GM19324 (cell line): ENCODE data around the gene MPHOSPH10.
A peak's percentile ranks its signal among the peaks of the same experiment; 100 is the strongest.
"Not testable (repeated sequence)": the region's sequence is repeated elsewhere in the genome, so short reads cannot be mapped to it uniquely, and the experiment has no call there.

Experiments used
- ATAC-seq: cut with Tn5 transposase; IDR thresholded peaks from one replicate; pipeline ENCODE4 v1.9.1; 2021; ENCODE audit warnings: mild to moderate bottlenecking, moderate library complexity; ENCODE audit not compliant: unreplicated experiment, low FRiP score

MPHOSPH10 gene, protein sequence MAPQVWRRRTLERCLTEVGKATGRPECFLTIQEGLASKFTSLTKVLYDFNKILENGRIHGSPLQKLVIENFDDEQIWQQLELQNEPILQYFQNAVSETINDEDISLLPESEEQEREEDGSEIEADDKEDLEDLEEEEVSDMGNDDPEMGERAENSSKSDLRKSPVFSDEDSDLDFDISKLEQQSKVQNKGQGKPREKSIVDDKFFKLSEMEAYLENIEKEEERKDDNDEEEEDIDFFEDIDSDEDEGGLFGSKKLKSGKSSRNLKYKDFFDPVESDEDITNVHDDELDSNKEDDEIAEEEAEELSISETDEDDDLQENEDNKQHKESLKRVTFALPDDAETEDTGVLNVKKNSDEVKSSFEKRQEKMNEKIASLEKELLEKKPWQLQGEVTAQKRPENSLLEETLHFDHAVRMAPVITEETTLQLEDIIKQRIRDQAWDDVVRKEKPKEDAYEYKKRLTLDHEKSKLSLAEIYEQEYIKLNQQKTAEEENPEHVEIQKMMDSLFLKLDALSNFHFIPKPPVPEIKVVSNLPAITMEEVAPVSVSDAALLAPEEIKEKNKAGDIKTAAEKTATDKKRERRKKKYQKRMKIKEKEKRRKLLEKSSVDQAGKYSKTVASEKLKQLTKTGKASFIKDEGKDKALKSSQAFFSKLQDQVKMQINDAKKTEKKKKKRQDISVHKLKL

DNA sequence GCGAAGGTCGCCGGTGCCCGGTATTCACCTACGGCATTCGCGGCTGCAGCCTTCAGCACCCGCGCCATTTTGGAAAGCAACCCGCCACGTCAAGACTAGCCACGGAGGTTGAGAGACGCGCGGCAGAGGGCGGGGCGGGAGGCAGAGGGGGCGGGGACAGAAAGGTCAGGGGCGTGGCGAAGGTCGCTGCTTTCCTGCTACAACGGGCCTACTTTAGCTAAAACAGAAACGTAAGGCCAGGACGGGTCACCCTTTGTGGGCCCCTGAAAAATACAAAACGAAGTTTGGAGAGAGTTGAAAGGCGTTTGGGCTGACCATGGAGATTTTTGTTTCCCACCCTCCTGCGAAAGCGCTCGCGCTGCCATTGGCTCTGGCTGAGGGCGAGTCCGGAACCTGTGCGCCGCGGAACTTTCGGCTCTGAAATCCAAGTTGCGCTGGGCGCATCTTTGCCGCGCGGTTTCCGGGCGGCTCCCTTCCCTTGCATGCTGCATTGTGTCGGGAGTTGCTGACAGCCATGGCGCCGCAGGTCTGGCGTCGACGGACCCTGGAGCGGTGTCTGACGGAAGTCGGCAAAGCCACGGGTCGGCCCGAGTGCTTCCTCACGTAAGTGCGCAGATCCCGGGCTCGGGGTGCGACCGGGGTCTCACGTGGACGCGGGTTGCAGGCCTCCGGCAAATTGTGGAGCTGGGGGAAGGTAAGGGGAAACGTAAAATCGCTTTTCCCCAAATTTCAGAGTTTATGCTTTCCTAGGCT is at the start of gene MPHOSPH10, which contains the start of gene MCEE:
Gene MPHOSPH10 (plus strand): TSS at position 483 of the 753 bp plus-strand sequence. CDS start 32 bp downstream, at position 515.
Gene MCEE (minus strand): TSS at position 78 of the 753 bp plus-strand sequence. CDS start 10 bp downstream, at position 68.
- ATAC-seq = peak; percentile 95

DNA sequence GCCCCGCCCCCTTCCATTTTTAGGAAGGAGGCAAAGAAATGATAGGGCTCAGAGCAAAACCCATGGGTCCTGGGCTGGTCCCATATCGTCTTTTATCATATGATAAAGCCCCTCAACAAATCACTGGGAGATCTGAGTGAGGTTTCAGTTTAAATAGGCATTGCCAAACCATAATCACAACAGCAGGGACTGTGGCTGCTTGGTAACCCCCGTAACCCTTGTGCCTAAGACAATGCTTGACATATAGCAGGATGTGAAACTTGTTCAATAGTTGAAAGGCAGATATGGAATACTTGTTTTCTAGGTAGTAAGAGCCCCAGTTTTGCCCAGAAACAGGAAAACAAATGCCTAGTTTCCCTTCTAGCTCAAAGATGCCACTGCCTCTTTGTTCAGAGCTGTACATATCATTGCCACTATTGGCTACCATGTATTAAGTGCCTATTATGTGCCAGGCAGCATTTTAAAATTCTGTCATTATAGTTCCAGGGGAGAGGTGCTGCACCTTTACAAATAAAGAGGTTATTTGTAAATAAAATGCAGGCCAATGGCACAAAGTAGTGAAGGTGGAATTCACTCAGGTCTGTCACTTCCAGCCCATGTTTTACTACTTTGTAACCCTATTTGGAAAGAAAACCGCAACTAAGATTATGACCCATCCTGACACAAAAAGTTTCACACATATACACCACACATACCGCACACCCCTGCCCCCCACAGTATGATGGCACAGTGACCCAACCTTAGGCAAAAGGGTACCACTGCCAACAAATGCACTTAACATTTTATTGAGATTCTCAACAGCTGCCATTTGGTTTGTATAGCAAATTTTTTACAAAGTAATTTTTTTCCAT is 47.8 kb upstream of the MPHOSPH10 start:
- no peak for ATAC-seq

DNA sequence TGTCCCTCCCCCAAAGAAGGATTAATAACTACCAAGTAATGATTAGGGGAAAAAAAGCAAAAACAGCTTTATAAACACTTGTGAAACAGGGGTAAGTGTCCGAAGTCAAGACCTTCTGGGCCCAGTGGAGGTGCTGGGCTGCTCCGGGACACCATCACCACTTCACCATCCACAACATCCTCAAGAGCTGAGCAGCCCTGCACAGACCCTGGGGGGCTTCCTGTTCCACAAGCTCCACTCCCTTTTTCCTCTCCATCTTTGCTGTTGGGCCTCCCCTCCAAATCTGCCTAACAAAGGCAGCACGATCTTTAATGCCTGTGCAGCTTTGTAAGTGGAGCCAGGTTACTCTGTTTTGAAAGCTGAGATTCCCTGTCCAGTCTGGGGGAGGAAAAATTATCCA is 47.1 kb upstream of the MPHOSPH10 start:
- ATAC-seq = not testable (repeated sequence)

DNA sequence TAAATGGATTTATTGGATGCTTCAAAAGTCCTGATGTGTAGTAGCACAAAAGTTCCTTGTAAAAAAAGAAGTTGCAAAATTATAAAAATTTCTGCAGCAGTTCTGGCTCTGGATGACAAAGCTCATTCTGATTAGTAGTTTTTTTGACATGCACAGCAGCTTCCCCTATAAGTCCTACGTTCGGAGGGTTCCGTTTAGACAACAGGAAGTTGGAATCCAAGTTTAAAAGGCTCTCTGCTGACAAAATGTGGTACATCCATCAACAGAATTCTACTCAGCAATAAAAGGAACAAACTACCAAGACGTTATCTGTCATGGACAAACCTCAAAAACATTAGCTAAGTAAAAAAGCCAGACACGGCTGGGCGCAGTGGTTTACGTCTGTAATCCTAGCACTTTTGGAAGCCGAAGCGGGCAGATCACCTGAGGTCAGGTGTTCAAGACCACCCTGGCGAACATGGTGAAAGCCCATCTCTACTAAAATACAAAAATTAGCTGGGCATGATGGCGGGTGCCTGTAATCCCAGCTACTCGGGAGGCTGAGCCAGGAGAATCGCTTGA is 46.6 kb upstream of the MPHOSPH10 start:
- not testable (repeated sequence) for ATAC-seq

DNA sequence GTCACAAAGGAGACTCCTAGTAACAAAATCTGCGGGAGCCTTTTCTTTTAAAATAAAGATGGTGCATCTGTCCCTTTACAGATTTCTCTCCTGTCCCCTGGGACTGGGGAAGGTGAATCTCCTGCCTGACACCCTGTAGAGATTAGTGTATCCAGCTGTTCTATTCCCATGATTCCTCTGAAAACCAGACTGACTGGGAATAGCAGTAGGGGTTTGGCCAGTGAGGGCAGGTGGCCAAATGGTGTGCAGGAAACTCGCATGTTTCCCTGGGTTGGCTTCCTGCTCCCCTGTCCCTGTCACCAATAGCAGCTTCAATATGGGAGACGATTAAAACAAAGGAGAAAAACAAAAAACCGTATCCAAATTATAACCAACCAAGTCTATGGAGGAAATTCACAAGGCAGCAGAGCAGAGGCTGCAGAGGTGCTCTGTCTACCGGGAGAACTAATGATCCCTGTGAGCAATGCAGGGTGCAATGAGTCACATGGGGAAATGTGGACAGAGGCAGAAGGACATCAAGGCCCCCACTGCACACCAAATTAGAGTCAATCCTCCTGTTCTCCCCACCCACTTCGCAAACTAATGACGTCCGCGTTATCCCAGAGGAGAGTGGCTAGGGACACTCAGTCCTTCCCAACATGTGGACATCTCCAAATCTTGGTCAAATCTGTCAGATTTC is 45.0 kb upstream of the MPHOSPH10 start:
- not testable (repeated sequence) for ATAC-seq

DNA sequence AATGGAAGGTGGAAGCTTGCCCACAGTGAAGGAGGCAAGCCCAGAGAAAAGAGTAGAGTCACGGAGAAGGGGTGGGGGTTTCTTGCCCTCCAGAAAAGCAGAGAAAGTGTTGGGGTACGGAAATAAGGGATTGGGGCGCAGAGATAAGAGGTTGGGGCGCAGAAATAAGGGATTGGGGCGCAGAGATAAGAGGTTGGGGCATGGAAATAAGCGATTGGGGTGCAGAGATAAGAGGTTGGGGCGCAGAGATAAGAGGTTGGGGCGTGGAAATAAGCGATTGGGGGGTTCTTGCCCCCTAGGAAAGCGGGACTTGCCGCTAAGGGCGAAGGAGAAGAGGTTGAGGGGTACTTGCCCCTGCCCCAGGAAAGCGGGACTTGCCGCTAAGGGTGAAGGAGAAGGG is 41.0 kb upstream of the MPHOSPH10 start:
- not testable (repeated sequence) for ATAC-seq

DNA sequence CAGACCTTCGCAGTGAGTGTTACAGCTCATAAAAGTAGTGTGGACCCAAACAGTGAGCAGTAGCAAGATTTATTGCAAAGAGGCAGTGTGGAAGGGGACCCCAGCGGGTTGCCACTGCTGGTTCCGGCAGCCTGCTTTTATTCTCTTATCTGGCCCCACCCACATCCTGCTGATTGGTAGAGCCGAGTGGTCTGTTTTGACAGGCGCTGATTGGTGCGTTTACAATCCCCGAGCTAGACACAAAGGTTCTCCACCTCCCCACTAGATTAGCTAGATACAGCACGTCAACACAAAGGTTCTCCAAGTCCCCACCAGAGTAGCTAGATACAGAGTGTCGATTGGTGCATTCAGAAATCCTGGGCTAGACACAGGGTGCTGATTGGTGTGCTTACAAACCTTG is 38.6 kb upstream of the MPHOSPH10 start:
- ATAC-seq = not testable (repeated sequence)

DNA sequence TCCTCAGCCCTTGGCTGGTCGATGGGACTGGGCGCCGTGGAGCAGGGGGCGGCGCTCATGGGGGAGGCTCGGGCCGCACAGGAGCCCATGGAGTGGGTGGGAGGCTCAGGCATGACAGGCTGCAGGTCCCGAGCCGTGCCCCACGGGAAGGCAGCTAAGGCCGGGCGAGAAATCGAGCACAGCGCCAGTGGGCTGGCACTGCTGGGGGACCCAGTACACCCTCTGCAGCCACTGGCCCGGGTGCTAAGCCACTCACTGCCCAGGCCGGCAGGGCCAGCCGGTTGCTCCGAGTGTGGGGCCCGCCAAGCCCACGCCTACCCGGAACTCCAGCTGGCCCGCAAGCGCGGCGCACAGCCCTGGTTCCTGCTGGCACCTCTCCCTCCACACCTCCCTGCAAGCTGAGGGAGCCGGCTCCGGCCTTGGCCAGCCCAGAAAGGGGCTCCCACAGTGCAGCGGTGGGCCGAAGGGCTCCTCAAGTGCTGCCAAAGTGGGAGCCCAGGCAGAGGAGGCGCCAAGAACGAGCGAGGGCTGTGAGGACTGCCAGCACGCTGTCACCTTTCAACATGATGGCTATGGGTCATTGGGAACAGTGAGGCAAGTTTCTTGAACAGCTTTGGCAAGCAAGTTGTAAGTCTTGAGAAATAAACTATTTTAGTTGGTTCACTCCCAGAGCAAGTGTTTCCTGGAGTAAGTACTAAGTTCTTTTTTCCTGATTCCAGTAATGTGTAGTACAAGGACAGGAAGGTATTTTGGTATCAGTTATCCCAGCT is 37.8 kb upstream of the MPHOSPH10 start:
- not testable (repeated sequence) for ATAC-seq

DNA sequence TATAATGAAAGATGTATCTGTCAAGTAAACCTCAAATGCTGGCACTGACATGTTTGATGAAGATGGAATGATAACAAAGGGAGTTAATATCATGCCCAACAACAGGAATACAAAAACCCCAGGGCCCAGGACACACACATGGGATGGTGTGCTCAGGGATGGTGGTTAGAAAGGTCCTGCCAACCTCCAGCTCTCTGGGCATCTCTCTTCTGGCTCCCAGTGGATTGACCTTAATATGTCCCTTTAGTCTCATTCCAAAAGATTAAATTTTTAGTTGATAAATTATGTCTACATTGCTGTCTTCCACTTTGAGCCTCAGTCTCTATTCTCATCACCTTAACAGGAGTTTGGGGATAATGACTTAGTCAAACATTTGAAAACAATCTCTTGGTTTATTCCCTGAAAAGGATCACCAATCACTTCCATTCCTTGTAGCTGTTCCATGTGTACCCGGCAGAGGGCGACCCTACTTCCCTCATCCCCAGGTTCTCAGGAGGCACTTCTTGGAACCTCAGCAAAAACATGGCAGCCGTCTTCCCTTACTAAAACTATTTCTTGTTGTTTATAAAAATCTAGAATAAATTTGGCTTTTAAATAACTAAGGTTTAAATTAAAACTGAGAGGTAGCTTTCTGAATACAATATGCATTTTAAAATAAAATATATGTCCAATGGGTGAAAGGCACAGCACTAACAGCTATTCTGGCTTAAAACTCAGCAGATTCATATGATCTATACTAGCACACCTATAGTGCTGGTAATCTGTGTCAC is 30.1 kb upstream of the MPHOSPH10 start:
- no peak for ATAC-seq

DNA sequence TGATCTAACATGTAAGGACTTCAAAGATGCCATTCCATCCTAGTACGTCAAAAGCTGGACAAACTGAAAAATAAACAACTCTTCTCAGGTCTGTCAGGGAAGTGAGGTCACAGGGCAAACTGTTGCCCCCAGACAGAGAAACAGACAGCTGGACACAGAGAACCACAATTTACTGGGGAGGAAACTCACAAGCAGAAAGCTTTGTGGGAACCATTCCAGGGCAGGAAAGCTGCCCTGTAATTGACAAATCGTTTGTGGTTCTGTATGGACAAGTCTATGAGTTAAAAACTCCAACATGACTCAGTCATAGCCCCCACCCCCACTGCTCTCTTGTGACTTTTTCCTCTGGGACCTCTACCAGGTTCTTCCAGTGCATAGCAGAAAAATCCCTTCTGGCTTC is 28.8 kb upstream of the MPHOSPH10 start:
- no peak for ATAC-seq

DNA sequence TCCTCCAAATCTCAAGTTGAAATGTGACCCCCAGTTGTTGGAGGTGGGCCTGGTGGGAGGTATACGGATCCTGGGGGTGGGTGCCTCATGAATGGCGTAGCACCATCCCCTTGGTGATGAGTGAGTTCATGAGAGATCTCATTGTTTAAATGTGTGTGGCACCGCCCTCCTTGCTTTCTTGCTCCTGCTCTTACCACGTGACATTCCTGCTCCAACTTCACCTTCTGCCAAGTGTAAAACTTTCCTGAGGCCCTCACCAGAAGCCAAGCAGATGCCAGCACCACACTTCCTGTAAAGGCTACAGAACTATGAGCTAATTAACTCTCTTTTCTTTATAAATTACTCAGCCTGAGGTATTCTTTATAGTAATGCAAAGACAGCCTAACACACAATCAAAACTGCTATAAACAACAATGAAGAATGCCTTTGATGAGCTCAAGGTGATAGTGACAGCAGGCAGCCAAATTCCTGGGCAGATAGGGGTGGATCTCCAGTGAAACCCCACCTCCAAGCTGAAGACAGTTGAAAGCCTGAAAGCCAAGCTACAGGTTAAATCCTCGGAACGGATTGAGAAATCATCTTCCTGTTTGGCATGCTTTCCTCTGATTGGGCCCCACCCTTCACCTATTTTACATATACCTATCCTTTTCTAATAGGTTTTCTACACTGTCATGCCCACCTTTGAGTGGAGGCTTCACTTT is 27.3 kb upstream of the MPHOSPH10 start:
- ATAC-seq = no peak

DNA sequence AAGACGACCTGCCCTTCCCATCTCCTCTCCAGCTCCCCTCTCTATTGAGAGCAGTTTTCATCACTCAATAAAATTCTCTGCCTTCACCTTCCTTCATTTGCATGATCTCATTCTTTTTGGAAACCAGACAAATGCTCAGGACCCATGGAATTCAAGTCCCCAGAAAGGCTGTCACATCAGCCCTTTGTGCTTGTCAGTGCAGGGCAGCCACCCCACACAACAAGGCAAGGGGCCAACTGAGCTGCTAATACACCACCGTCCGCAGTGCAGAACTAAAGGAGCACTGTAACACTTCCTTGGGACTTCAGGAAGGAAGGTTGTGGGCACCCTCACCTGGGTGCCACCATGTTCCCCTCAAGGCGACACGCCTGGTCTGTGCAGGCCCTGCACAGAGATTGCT is 26.6 kb upstream of the MPHOSPH10 start:
- ATAC-seq = no peak

DNA sequence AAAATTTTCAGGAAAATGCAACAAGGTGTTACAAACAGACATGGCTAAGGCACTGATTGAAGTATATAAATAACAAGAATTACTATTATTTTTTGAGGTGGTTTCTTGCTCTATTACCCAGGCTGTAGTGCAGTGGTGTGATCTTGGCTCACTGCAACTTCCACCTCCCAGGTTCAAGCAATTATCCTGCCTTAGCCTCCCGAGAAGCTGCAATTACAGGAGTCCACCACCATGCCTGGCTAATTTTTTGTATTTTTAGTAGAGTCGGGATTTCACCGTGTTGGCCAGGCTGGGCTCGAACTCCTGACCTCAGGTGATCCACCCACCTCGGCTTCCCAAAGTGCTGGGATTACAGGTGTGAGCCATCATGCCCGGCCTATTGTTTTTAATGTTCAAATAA is 24.0 kb upstream of the MPHOSPH10 start:
- ATAC-seq = not testable (repeated sequence)

DNA sequence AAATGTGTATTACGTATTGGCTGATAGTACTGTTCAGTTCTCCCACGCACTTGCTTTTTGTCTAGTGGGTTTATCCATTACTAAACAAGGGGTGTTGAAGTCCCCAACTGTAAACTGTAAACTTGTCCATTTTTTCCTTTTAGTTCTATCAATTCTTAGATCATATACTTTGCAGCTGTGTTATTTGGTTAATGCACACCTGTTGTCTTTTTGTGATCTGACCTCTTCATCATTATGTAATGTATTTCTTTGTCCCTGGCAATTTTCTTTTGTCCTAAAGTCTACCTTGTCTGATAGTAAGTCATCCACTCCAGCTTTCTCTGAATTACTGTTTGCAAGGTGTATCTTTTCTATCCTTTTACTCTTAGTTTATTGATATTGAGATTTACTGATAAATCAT is 22.3 kb upstream of the MPHOSPH10 start:
- ATAC-seq = no peak

DNA sequence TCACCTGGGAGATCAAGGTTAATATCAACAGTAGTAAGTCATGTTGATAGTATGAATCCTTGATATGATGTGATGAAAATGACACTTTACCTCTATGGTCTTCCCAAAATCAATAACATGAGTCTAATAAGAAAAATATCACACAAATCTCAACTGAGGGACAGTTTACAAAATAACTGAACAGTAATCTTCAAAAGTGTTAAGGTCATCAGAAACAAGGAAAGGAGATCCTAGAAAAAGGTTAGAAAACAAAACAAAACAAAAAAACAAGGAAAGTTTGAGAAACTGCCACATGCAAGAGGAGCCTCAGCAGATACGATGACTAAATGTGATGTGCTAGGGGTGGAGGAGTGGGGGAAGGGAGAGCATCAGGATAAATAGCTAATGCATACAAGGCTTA is 16.6 kb upstream of the MPHOSPH10 start:
- ATAC-seq = no peak

DNA sequence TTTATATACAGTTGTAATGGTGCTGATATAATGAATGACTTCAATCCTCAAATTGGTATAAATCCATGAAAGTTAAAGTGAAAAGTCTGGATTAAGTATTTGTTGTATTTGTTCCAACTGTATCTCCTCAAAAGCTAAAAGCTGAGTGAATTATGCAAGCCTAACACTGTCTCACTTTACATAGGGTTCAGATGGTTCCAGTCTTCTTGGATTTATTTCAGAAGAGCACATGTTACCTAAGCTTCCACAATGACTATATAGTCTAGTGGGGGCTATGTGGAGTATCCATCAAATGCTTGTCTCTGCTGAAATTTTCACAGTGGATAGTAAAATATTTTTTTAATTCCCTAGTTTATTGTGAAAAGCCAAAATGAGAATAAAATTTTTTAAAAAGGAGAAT is 13.4 kb upstream of the MPHOSPH10 start:
- ATAC-seq = no peak

DNA sequence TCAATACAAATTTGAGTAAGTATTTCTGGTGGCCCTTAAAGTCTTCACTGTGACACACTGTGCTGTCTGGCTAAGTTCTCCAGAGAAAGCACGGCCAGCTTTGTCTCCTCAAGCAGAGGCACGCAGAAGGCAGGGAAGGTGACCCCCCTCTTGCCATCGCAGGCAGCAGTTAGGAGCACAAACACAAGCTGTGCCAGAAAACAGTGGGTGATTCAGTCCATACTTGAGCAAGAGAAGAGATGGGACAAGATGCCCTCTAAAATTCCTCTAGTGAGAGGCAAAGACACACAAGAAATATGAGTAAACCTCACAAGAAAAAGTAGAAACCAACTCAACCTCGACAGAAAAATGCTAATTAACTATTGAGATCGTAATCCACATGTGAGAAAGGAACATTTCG is 10.2 kb upstream of the MPHOSPH10 start:
- ATAC-seq = no peak
